Activated CD8-positive, alpha-beta memory T cell treated with anti-CD3 and anti-CD28 coated beads, Interleukin-2, amount 50 U/mL, for 48 hours (primary cell): ENCODE data around the gene STRIT1.
"Not testable (repeated sequence)": the region's sequence is repeated elsewhere in the genome, so short reads cannot be mapped to it uniquely, and the experiment has no call there.

Source experiments
- DNase-seq: peaks from one replicate; pipeline ENCODE4 v3.0.0-alpha.2; 2020

The STRIT1 gene

GRCh38 chr3:155262855-155263254 is 30.6 kb downstream of the STRIT1 start:
- not testable (repeated sequence) for DNase-seq

GRCh38 chr3:155262295-155262694 is 31.2 kb downstream of the STRIT1 start:
- DNase-seq: no peak

GRCh38 chr3:155254445-155254844 is 39.0 kb downstream of the STRIT1 start:
- no peak for DNase-seq

GRCh38 chr3:155252535-155252934 is 40.9 kb downstream of the STRIT1 start:
- no peak for DNase-seq

GRCh38 chr3:155252021-155252420 is 41.5 kb downstream of the STRIT1 start:
- DNase-seq: no peak

GRCh38 chr3:155248531-155249187 is 44.8 kb downstream of the STRIT1 start:
- DNase-seq: no peak

GRCh38 chr3:155244699-155245098 is 48.8 kb downstream of the STRIT1 start:
- DNase-seq: no peak

- no peak for DNase-seq
Measured at GRCh38 chr3:155244216-155244615, 49.3 kb downstream of the STRIT1 start.

GRCh38 chr3:155243512-155243921 is 50.0 kb downstream of the STRIT1 start:
- DNase-seq: no peak

GRCh38 chr3:155242342-155242741 is 51.1 kb downstream of the STRIT1 start:
- no peak for DNase-seq

GRCh38 chr3:155241579-155241978 is 51.9 kb downstream of the STRIT1 start:
- DNase-seq: no peak
